H1 (cell line): ENCODE results near the gene CCDC71. TPM values are rescaled to one million over a fixed set of nuclear protein-coding genes. Genes with fewer than 3 reads are reported as not detected.

Source experiments
- CTCF ChIA-PET: fragments of 300-600 bp; sonication (Branson Sonifier 250); formaldehyde crosslinking; loops from one replicate; lab custom pipeline; 2021; ENCODE audit not compliant: partially characterized antibody; lab: Charles Lee
- POLR2A ChIA-PET: fragments of 300-600 bp; sonication (Branson Sonifier 250); formaldehyde crosslinking; loops from one replicate; lab custom pipeline; 2021; ENCODE audit warnings: inconsistent platforms; ENCODE audit not compliant: partially characterized antibody; lab: Charles Lee
- DNase-seq, 2 experiments: peaks; one replicate each; pipeline versions ENCODE4 v3.0.0 to v3.0.0-alpha.2; 2010 to 2022; ENCODE audit warnings: low spot score in 2 of 2, low read depth in 1 of 2, mixed read lengths in 1 of 2
- FAIRE-seq: peaks from 2 replicates; lab custom pipeline; 2011; peaks lifted over from hg19 to GRCh38; lab: Jason Lieb, UNC
- H2AFZ ChIP-seq: 2 replicates; pipeline ENCODE4 v1.8.1; 2012; ENCODE audit warnings: low read length, inconsistent platforms
- H2AK5ac ChIP-seq: 2 replicates; pipeline ENCODE4 v1.6.1; 2013; ENCODE audit warnings: low read depth, low read length
- H2BK120ac ChIP-seq: replicated peaks from 2 replicates; pipeline ENCODE3; 2013; ENCODE audit warnings: low read depth, low read length, inconsistent platforms
- H2BK12ac ChIP-seq: 2 replicates; pipeline ENCODE4 v1.6.1; 2013; ENCODE audit warnings: low read depth, low read length
- H2BK15ac ChIP-seq: 2 replicates; pipeline ENCODE4 v1.6.1; 2013; ENCODE audit warnings: low read length
- H2BK20ac ChIP-seq: 2 replicates; pipeline ENCODE4 v1.6.1; 2013; ENCODE audit warnings: low read length
- H2BK5ac ChIP-seq: 2 replicates; pipeline ENCODE4 v1.6.1; 2013; ENCODE audit warnings: low read depth, low read length
- H3K14ac ChIP-seq: 2 replicates; pipeline ENCODE4 v1.6.1; 2013; ENCODE audit warnings: inconsistent platforms; ENCODE audit not compliant: insufficient read length
- H3K18ac ChIP-seq: 2 replicates; pipeline ENCODE4 v1.6.1; 2013; ENCODE audit warnings: low read length; ENCODE audit errors: extremely low read depth
- H3K23ac ChIP-seq: 2 replicates; pipeline ENCODE4 v1.6.1; 2013; ENCODE audit warnings: inconsistent platforms; ENCODE audit not compliant: insufficient read length
- H3K23me2 ChIP-seq: 2 replicates; pipeline ENCODE4 v1.6.1; 2013; ENCODE audit warnings: low read depth, low read length
- H3K27ac ChIP-seq: 2 replicates; pipeline ENCODE4 v1.6.1; 2011; ENCODE audit warnings: low read depth, low read length, inconsistent platforms
- H3K27me3 ChIP-seq, 4 experiments: replicated peaks in 1 of 4; 1 replicate in 1 of 4; 2 replicates in 3 of 4; pipeline versions ENCODE4 v1.6.1 to v1.8.1; 2011 to 2013; ENCODE audit warnings: low read length in 3 of 4, mild to moderate bottlenecking in 3 of 4, inconsistent platforms in 2 of 4, mixed read lengths in 2 of 4, moderate library complexity in 1 of 4; ENCODE audit not compliant: control insufficient read depth in 3 of 4, insufficient read depth in 3 of 4; ENCODE audit errors: extremely low read depth in 1 of 4
- H3K36me3 ChIP-seq, 4 experiments: 2 replicates each; pipeline versions ENCODE4 v1.6.1 to v1.8.1; 2011 to 2013; ENCODE audit warnings: mild to moderate bottlenecking in 4 of 4, low read length in 3 of 4, moderate library complexity in 2 of 4, control low read depth in 1 of 4, inconsistent platforms in 1 of 4; ENCODE audit not compliant: insufficient read depth in 4 of 4, control insufficient read depth in 2 of 4
- H3K4ac ChIP-seq: replicated peaks from 2 replicates; pipeline ENCODE3; 2013; ENCODE audit warnings: low read length, low read depth, mixed read lengths, inconsistent platforms; ENCODE audit not compliant: insufficient read length
- H3K4me1 ChIP-seq, 4 experiments: replicated peaks in 1 of 4; 1 replicate in 1 of 4; 2 replicates in 3 of 4; pipeline versions ENCODE4 v1.6.1 to v1.8.1; 2011 to 2013; ENCODE audit warnings: low read length in 3 of 4, inconsistent platforms in 2 of 4, mixed read lengths in 1 of 4; ENCODE audit not compliant: insufficient read depth in 4 of 4, control insufficient read depth in 3 of 4
- H3K4me2 ChIP-seq, 2 experiments: 2 replicates each; pipeline versions ENCODE4 v1.6.1 to v1.8.1; 2011 to 2013; ENCODE audit warnings: low read depth in 2 of 2, low read length in 2 of 2, control low read depth in 1 of 2, inconsistent platforms in 1 of 2, mild to moderate bottlenecking in 1 of 2; ENCODE audit not compliant: insufficient read depth in 1 of 2
- H3K4me3 ChIP-seq, 4 experiments: fragments of 200-600, 300-600 bp in 1 of 4; sonication (generic), shearing (Covaris generic), sonication (Bioruptor Twin) in 1 of 4; 2 replicates each; pipeline versions ENCODE4 v1.5.1 to v1.8.1; 2011 to 2016; ENCODE audit warnings: low read length in 4 of 4, low read depth in 3 of 4, control low read depth in 2 of 4, inconsistent platforms in 2 of 4, mild to moderate bottlenecking in 2 of 4, mixed read lengths in 1 of 4, moderate library complexity in 1 of 4; ENCODE audit not compliant: insufficient read depth in 2 of 4; ENCODE audit errors: extremely low read depth in 1 of 4
- H3K56ac ChIP-seq: replicated peaks from 2 replicates; pipeline ENCODE3; 2013; ENCODE audit warnings: low read depth, mild to moderate bottlenecking, mixed read lengths, low read length, inconsistent platforms; ENCODE audit not compliant: insufficient read length
- H3K79me1 ChIP-seq: 2 replicates; pipeline ENCODE4 v1.6.1; 2013; ENCODE audit warnings: low read depth, low read length, control low read depth
- H3K79me2 ChIP-seq, 2 experiments: 2 replicates each; pipeline versions ENCODE4 v1.6.1 to v1.8.1; 2012 to 2013; ENCODE audit warnings: low read length in 2 of 2, mild to moderate bottlenecking in 2 of 2, inconsistent platforms in 1 of 2; ENCODE audit not compliant: insufficient read depth in 2 of 2, control insufficient read depth in 1 of 2
- H3K9ac ChIP-seq, 4 experiments: replicated peaks in 1 of 4; 1 replicate in 1 of 4; 2 replicates in 3 of 4; pipeline versions ENCODE4 v1.6.1 to v1.8.1; 2011 to 2013; ENCODE audit warnings: low read depth in 3 of 4, low read length in 3 of 4, control low read depth in 2 of 4, mild to moderate bottlenecking in 2 of 4, moderate library complexity in 2 of 4, inconsistent platforms in 1 of 4; ENCODE audit errors: extremely low read depth in 1 of 4
- H3K9me3 ChIP-seq, 2 experiments: 2 replicates each; pipeline versions ENCODE4 v1.6.1 to v1.8.1; 2012 to 2013; ENCODE audit warnings: mild to moderate bottlenecking in 2 of 2, moderate library complexity in 2 of 2, control low read depth in 1 of 2, inconsistent platforms in 1 of 2, low read depth in 1 of 2, low read length in 1 of 2, mixed read lengths in 1 of 2; ENCODE audit not compliant: insufficient read depth in 2 of 2
- H4K20me1 ChIP-seq, 2 experiments: replicated peaks in 1 of 2; 2 replicates each; pipeline versions ENCODE3 to v1.8.1; 2011 to 2013; ENCODE audit warnings: inconsistent platforms in 2 of 2, low read length in 2 of 2, mild to moderate bottlenecking in 1 of 2; ENCODE audit not compliant: insufficient read depth in 2 of 2, control insufficient read depth in 1 of 2
- H4K5ac ChIP-seq: 2 replicates; pipeline ENCODE4 v1.6.1; 2013; ENCODE audit warnings: low read length, low read depth, mixed read lengths, inconsistent platforms; ENCODE audit not compliant: insufficient read length
- H4K8ac ChIP-seq: 2 replicates; pipeline ENCODE4 v1.8.0; 2013; ENCODE audit warnings: mild to moderate bottlenecking, moderate library complexity, low read length, inconsistent platforms; ENCODE audit not compliant: insufficient read depth; ENCODE audit errors: extremely low read depth
- H4K91ac ChIP-seq: replicated peaks from 2 replicates; pipeline ENCODE3; 2013; ENCODE audit warnings: low read length, mixed read lengths, inconsistent platforms; ENCODE audit not compliant: insufficient read length
- ASH2L ChIP-seq: fragments of 200-600, 300-600 bp; sonication (generic); IDR thresholded peaks from one replicate; pipeline ENCODE4 v1.7.1; 2017; ENCODE audit warnings: low read length
- BCL11A ChIP-seq, 2 experiments: IDR thresholded peaks; one replicate each; pipeline ENCODE4 v1.6.1; 2011; ENCODE audit warnings: low read depth in 2 of 2, low read length in 2 of 2, mild to moderate bottlenecking in 2 of 2
- CHD2 ChIP-seq: IDR thresholded peaks from 2 replicates; pipeline ENCODE4 v1.6.1; 2012; ENCODE audit warnings: low read length, improper control_type of control experiment
- CTBP2 ChIP-seq: IDR thresholded peaks from 2 replicates; pipeline ENCODE4 v1.7.0; 2011; ENCODE audit warnings: borderline replicate concordance, mild to moderate bottlenecking, moderate library complexity, mixed read lengths, low read length; ENCODE audit not compliant: insufficient read depth, insufficient read length
- E2F6 ChIP-seq: IDR thresholded peaks from 2 replicates; pipeline ENCODE4 v1.6.1; 2012; ENCODE audit warnings: inconsistent platforms
- EGR1 ChIP-seq: IDR thresholded peaks from 2 replicates; pipeline ENCODE4 v1.6.1; 2011; ENCODE audit warnings: low read depth, low read length, borderline replicate concordance
- JUN ChIP-seq: IDR thresholded peaks from 2 replicates; pipeline ENCODE4 v1.6.1; 2011; ENCODE audit warnings: low read depth, mild to moderate bottlenecking, improper control_type of control experiment, low read length
- POLR2A ChIP-seq, 2 experiments: IDR thresholded peaks; 1 replicate in 1 of 2; 2 replicates in 1 of 2; pipeline ENCODE4 v1.6.1; 2011; ENCODE audit warnings: low read depth in 2 of 2, low read length in 2 of 2, mild to moderate bottlenecking in 2 of 2; ENCODE audit errors: control extremely low read depth in 1 of 2
- SIN3A ChIP-seq, 2 experiments: IDR thresholded peaks in 1 of 2; conservative IDR thresholded peaks in 1 of 2; 2 replicates each; pipeline ENCODE4 v1.6.1; 2011 to 2012; ENCODE audit warnings: low read length in 2 of 2, improper control_type of control experiment in 1 of 2, low read depth in 1 of 2, mild to moderate bottlenecking in 1 of 2
- SP4 ChIP-seq: IDR thresholded peaks from 2 replicates; pipeline ENCODE4 v1.6.1; 2012; ENCODE audit warnings: low read length, inconsistent platforms
- YY1 ChIP-seq: IDR thresholded peaks from 2 replicates; pipeline ENCODE4 v1.6.1; 2011; ENCODE audit warnings: low read depth, mild to moderate bottlenecking, low read length
- WGBS, 2 experiments: shearing (Covaris generic) in 1 of 2; methylation state at CpG; one replicate each; pipeline versions ENCODE4 v1.1.6 to v1.1.7; 2013 to 2015; ENCODE audit warnings: low lambda C conversion rate in 2 of 2, mixed read lengths in 2 of 2, inconsistent platforms in 1 of 2, low coverage in 1 of 2, missing lambda C conversion rate in 1 of 2; ENCODE audit not compliant: insufficient replicate concordance in 2 of 2, insufficient coverage in 1 of 2, insufficient read length in 1 of 2; ENCODE audit errors: extremely low coverage in 1 of 2, missing lambda C conversion rate in 1 of 2; 5-methylcytosine and 5-hydroxymethylcytosine counted together
- polyA plus RNA-seq, 7 experiments: library from polyadenylated mRNA; depleted of rRNA in 3 of 7; stranded (reverse) in 5 of 7; unstranded in 2 of 7; fragments of >200 nt in 5 of 7; fragments of 200-250 nt in 2 of 7; gene quantifications; 1 replicate in 5 of 7; 2 replicates in 1 of 7; 4 replicates in 1 of 7; pipeline versions ENCODE4 v1.2.1 to v1.2.3, GENCODE V29; 2011 to 2013; ENCODE audit warnings: missing spikeins in 2 of 7, mixed read lengths in 2 of 7
- total RNA-seq: library from RNA; stranded (reverse); fragmentation: NEBNext Ultra II Directional; extraction: Animal tissue kit (Norgen Biotek cat#: 25700); gene quantifications from 2 replicates; pipeline ENCODE4 v1.2.1, GENCODE V29; 2021

The CCDC71 gene
- total and polyA plus RNA-seq, 2 of the 8 experiments (the other 6 are each of a cell fraction or from before 2014, with no cell fraction given), result 26.7 to 57.4 TPM

GRCh38 chr3:49173116-49173791 lies 7.1 kb upstream of the CCDC71 start:
- Histone ChIP-seq H2BK5ac (no peak overlapping the region; the same call in 1 of the 2 replicates), H2BK15ac (no peak overlapping the region), H2AK5ac (no peak overlapping the region), H3K27me3 (no peaks in the 10 kb centered on the region; a peak in 1 of 7 replicates), H3K79me1 (no peaks in the 10 kb centered on the region), H3K14ac (no peak overlapping the region), H3K9me3 (no peaks in the 10 kb centered on the region), H2BK12ac (peak overlapping the region; percentile 5; the same call in 1 of the 2 replicates), H3K36me3 (no peaks in the 10 kb centered on the region), H4K91ac (peak overlapping the region; percentile 47), H3K23ac (no peak overlapping the region), H2AFZ (no peak overlapping the region), H2BK20ac (no peak overlapping the region), H3K23me2 (peaks cover 7% of the 10 kb centered on the region), H3K4me2 (peak overlapping the region; percentile 64 to 92), H4K5ac (no peak overlapping the region), H3K27ac (peak overlapping the region; percentile 21; the same call in 1 of the 2 replicates), H3K56ac (no peak overlapping the region), H4K8ac (no peak overlapping the region; the same call in 1 of the 2 replicates), H3K4me1 (peaks cover 0 to 22% (median 13%) of the 10 kb centered on the region in 4 experiments; a peak in 6 of 7 replicates), H3K4ac (no peak overlapping the region), H3K18ac (no peak overlapping the region), H2BK120ac (no peak overlapping the region), H3K4me3 (peak overlapping the region in 2 of 4 experiments; percentile 5 to 28; a peak in 3 of 8 replicates), H4K20me1 (no peaks in the 10 kb centered on the region), H3K9ac (peak overlapping the region in 2 of 4 experiments; percentile 10 to 38; a peak in 3 of 7 replicates), H3K79me2 (no peaks in the 10 kb centered on the region)
- 68% methylated on average over 3 of the region's 3 CpGs; no CpG with 5 or more reads in 1 of the 2 experiments for WGBS, 2 experiments
- peak in 1 of 2 experiments; percentile 56 for DNase-seq
- no peak for FAIRE-seq
- CTCF ChIA-PET, result interaction anchor here (0.7 to 1.8 kb wide), 7 partner anchors 14 to 105 kb away, joined by 3 to 5 read pairs (median 4); partner anchors contain the start of gene USP19
- TF ChIP-seq BCL11A (IDR thresholded peaks at IDR 0.05; ENCODE audit: low read depth in 2 of 2, low read length in 2 of 2) (no peak), EGR1 (no peak), SP4 (no peak), CHD2 (no peak), YY1 (no peak), ASH2L (peak; percentile 24), POLR2A (IDR thresholded peaks at IDR 0.05; ENCODE audit: control extremely low read depth in 1 of 2, low read depth in 2 of 2, low read length in 2 of 2) (no peak), JUN (no peak), CTBP2 (no peak), SIN3A (conservative IDR thresholded peaks at IDR 0.05 in 1 of 2, IDR thresholded peaks at IDR 0.05 in 1 of 2; ENCODE audit: low read depth in 1 of 2, low read length in 2 of 2) (0 out of 4 replicates have a peak, but pooled peaks of 1 of the 2 experiments have one; percentile 43), E2F6 (no peak)
- POLR2A ChIA-PET, result interaction anchor here (0.6 to 1.2 kb wide), 7 partner anchors 9 to 142 kb away, joined by 3 read pairs; partner anchors contain the start of gene QRICH1
